Thymus (tissue), 11 donors: ENCODE measurements around the gene GPR62. TPM values are rescaled to one million over a fixed set of nuclear protein-coding genes. Genes with fewer than 3 reads are reported as not detected.

Source experiments
- DNase-seq, 9 donors: peaks; one replicate each; pipeline ENCODE4 v3.0.0-alpha.2; 2013; ENCODE audit warnings: low spot score in 9 of 9, low read depth in 6 of 9, missing footprints in 1 of 9
- H3K27ac ChIP-seq, 2 donors: one replicate each; pipeline ENCODE4 v1.5.1; 2013; ENCODE audit warnings: control low read depth in 1 of 2, low read depth in 1 of 2, low read length in 1 of 2, mild to moderate bottlenecking in 1 of 2, moderate library complexity in 1 of 2
- H3K27me3 ChIP-seq, 2 donors: one replicate each; pipeline ENCODE4 v1.5.1; 2013; ENCODE audit warnings: low read length in 1 of 2; ENCODE audit not compliant: control insufficient read depth in 2 of 2, insufficient read depth in 1 of 2
- H3K36me3 ChIP-seq, 2 donors: one replicate each; pipeline ENCODE4 v1.5.1; 2013; ENCODE audit warnings: low read length in 1 of 2, mild to moderate bottlenecking in 1 of 2, moderate library complexity in 1 of 2; ENCODE audit not compliant: control insufficient read depth in 2 of 2, insufficient read depth in 2 of 2
- H3K4me1 ChIP-seq, 2 donors: one replicate each; pipeline ENCODE4 v1.5.1; 2013; ENCODE audit warnings: low read length in 2 of 2; ENCODE audit not compliant: control insufficient read depth in 2 of 2, insufficient read depth in 2 of 2
- H3K4me3 ChIP-seq, 2 donors: one replicate each; pipeline ENCODE4 v1.5.1; 2013; ENCODE audit warnings: low read length in 2 of 2, control low read depth in 1 of 2, mild to moderate bottlenecking in 1 of 2
- H3K9me3 ChIP-seq, 2 donors: one replicate each; pipeline ENCODE4 v1.5.1; 2013; ENCODE audit warnings: low read length in 1 of 2, mild to moderate bottlenecking in 1 of 2; ENCODE audit not compliant: control insufficient read depth in 2 of 2, insufficient read depth in 1 of 2
- WGBS: extraction: QIAGEN DNeasy Blood & Tissue Kit; methylation state at CpG from one replicate; pipeline ENCODE4 v1.1.7; 2013; 5-methylcytosine and 5-hydroxymethylcytosine counted together
- polyA plus RNA-seq: library from polyadenylated mRNA; stranded (reverse); fragments of 200-250 nt; gene quantifications from one replicate; pipeline ENCODE4 v1.2.3, GENCODE V29; 2013
- total RNA-seq: library from RNA; stranded (reverse); fragments of 120-200 nt; gene quantifications from one replicate; pipeline ENCODE4 v1.2.4, GENCODE V29; 2013
- donor health status: healthy.

The GPR62 gene
- total and polyA plus RNA-seq, 2 donors: 0.02 to 0.05 TPM

GRCh38 chr3:51942603-51943450 lies 12.4 kb upstream of the GPR62 start:
- 70% methylated on average over 17 of the region's 17 CpGs for WGBS
- Histone ChIP-seq H3K27ac (peak overlapping the region; percentile 51 to 80), H3K27me3 (no peaks in the 10 kb centered on the region), H3K4me1 (peaks cover 11 to 19% of the 10 kb centered on the region in 2 donors), H3K9me3 (no peaks in the 10 kb centered on the region), H3K4me3 (peak overlapping the region; percentile 57 to 62), H3K36me3 (peaks cover 0 to 6% of the 10 kb centered on the region in 2 donors)
- DNase-seq: peak in 2 of 9 donors; percentile 4 to 40

GRCh38 chr3:51943451-51944391 lies 11.5 kb upstream of the GPR62 start:
- Histone ChIP-seq H3K27ac (no peak overlapping the region), H3K9me3 (no peaks in the 10 kb centered on the region), H3K27me3 (no peaks in the 10 kb centered on the region), H3K4me1 (peaks cover 11 to 19% of the 10 kb centered on the region in 2 donors), H3K36me3 (peaks cover 0 to 2% of the 10 kb centered on the region in 2 donors), H3K4me3 (no peak overlapping the region)
- 98% methylated on average over 21 of the region's 21 CpGs for WGBS
- no peak for DNase-seq

- no peaks in the 10 kb centered on the region for H3K36me3 ChIP-seq
- no peak for DNase-seq
- no peaks in the 10 kb centered on the region for H3K9me3 ChIP-seq
- H3K4me3 ChIP-seq: no peak overlapping the region
- peaks cover 0 to 2% of the 10 kb centered on the region in 2 donors for H3K27me3 ChIP-seq
- 94% methylated on average over 11 of the region's 11 CpGs for WGBS
- no peak overlapping the region for H3K27ac ChIP-seq
- peaks cover 11 to 19% of the 10 kb centered on the region in 2 donors for H3K4me1 ChIP-seq
Measured at GRCh38 chr3:51944451-51945021, 10.6 kb upstream of the GPR62 start.

GRCh38 chr3:51945031-51945840 lies 9.9 kb upstream of the GPR62 start:
- Histone ChIP-seq H3K27me3 (peaks cover 0 to 2% of the 10 kb centered on the region in 2 donors), H3K4me1 (peaks cover 11 to 19% of the 10 kb centered on the region in 2 donors), H3K9me3 (no peaks in the 10 kb centered on the region), H3K36me3 (no peaks in the 10 kb centered on the region), H3K4me3 (no peak overlapping the region), H3K27ac (no peak overlapping the region)
- 97% methylated on average over 18 of the region's 18 CpGs for WGBS
- DNase-seq: no peak

GRCh38 chr3:51945926-51946705 lies 9.1 kb upstream of the GPR62 start:
- no peaks in the 10 kb centered on the region for H3K36me3 ChIP-seq

GRCh38 chr3:51946796-51947195 lies 8.4 kb upstream of the GPR62 start:
- no peak overlapping the region for H3K4me3 ChIP-seq
- WGBS: 93% methylated on average over 4 of the region's 4 CpGs
- peaks cover 4 to 10% of the 10 kb centered on the region in 2 donors for H3K4me1 ChIP-seq
- no peak for DNase-seq
- no peak overlapping the region for H3K27ac ChIP-seq
- peaks cover 0 to 7% of the 10 kb centered on the region in 2 donors for H3K27me3 ChIP-seq
- H3K9me3 ChIP-seq: no peaks in the 10 kb centered on the region
- H3K36me3 ChIP-seq: no peaks in the 10 kb centered on the region

More at GRCh38 chr3:51945926-51946705, 9.1 kb upstream of the GPR62 start:
- Histone ChIP-seq H3K9me3 (no peaks in the 10 kb centered on the region), H3K4me3 (no peak overlapping the region), H3K27me3 (peaks cover 0 to 6% of the 10 kb centered on the region in 2 donors), H3K4me1 (peaks cover 10 to 15% of the 10 kb centered on the region in 2 donors), H3K27ac (no peak overlapping the region)
- 98% methylated on average over 14 of the region's 14 CpGs for WGBS
- no peak for DNase-seq

GRCh38 chr3:51947215-51947900 lies 7.8 kb upstream of the GPR62 start:
- Histone ChIP-seq H3K36me3 (no peaks in the 10 kb centered on the region), H3K27me3 (peaks cover 0 to 13% of the 10 kb centered on the region in 2 donors), H3K27ac (no peak overlapping the region), H3K9me3 (no peaks in the 10 kb centered on the region), H3K4me1 (peaks cover 3 to 7% of the 10 kb centered on the region in 2 donors), H3K4me3 (no peak overlapping the region)
- WGBS: 93% methylated on average over 13 of the region's 13 CpGs
- DNase-seq: no peak
